GM23338 (cell line): ENCODE results near the gene PTPN6. TPM values are rescaled to one million over a fixed set of nuclear protein-coding genes. Genes with fewer than 3 reads are reported as not detected.

Experiments
- ATAC-seq: fragments of 200-7000 bp; cut with Tn5 transposase; 3 replicates; pipeline ENCODE4 v1.9.1; 2020
- DNase-seq: peaks from one replicate; pipeline ENCODE4 v3.0.0-alpha.2; 2015; ENCODE audit warnings: low spot score
- H2AFZ ChIP-seq: fragments of 200-600 bp; sonication (generic); 2 replicates; pipeline ENCODE4 v1.8.0; 2016; ENCODE audit warnings: antibody characterized with exemption, mild to moderate bottlenecking, moderate library complexity
- H3F3A ChIP-seq: fragments of 200-600 bp; sonication (generic); replicated peaks from 2 replicates; pipeline ENCODE4 v1.8.0; 2017; ENCODE audit warnings: antibody characterized with exemption, mixed run types, low read depth
- H3K27ac ChIP-seq: fragments of 200-600 bp; sonication (generic); 2 replicates; pipeline ENCODE4 v1.6.1; 2016; ENCODE audit warnings: low read depth
- H3K27me3 ChIP-seq: fragments of 200-600 bp; sonication (generic); 2 replicates; pipeline ENCODE4 v1.8.0; 2016; ENCODE audit warnings: mild to moderate bottlenecking, mixed run types, moderate library complexity; ENCODE audit not compliant: insufficient read depth
- H3K36me3 ChIP-seq: fragments of 200-600 bp; sonication (generic); 2 replicates; pipeline ENCODE4 v1.8.0; 2016; ENCODE audit warnings: mild to moderate bottlenecking; ENCODE audit not compliant: insufficient read depth
- H3K4me1 ChIP-seq: fragments of 200-600 bp; sonication (generic); 2 replicates; pipeline ENCODE4 v1.8.0; 2016; ENCODE audit warnings: mild to moderate bottlenecking, moderate library complexity; ENCODE audit not compliant: insufficient read depth
- H3K4me2 ChIP-seq: fragments of 200-600 bp; sonication (generic); 2 replicates; pipeline ENCODE4 v1.7.1; 2017; ENCODE audit warnings: mixed run types
- H3K4me3 ChIP-seq: fragments of 200-600 bp; sonication (generic); 2 replicates; pipeline ENCODE4 v1.6.1; 2016; ENCODE audit warnings: mixed run types
- H3K79me2 ChIP-seq: fragments of 200-600 bp; sonication (generic); replicated peaks from 2 replicates; pipeline ENCODE4 v1.8.0; 2017; ENCODE audit warnings: mild to moderate bottlenecking; ENCODE audit not compliant: insufficient read depth
- H3K9me2 ChIP-seq: fragments of 200-600 bp; sonication (generic); 2 replicates; pipeline ENCODE4 v1.8.0; 2017; ENCODE audit not compliant: insufficient read depth
- H4K20me1 ChIP-seq: fragments of 200-600 bp; sonication (generic); replicated peaks from 2 replicates; pipeline ENCODE4 v1.8.0; 2017; ENCODE audit warnings: mild to moderate bottlenecking; ENCODE audit not compliant: insufficient read depth
- H3K27ac Mint-ChIP-seq: 2 replicates; pipeline ENCODE4 v1.8.0; 2020; ENCODE audit warnings: inconsistent platforms, mild to moderate bottlenecking, moderate library complexity, mixed read lengths
- H3K27me3 Mint-ChIP-seq: 3 replicates; pipeline ENCODE4 v1.8.0; 2022; ENCODE audit warnings: low read depth, mild to moderate bottlenecking, moderate library complexity, mixed read lengths, inconsistent platforms; ENCODE audit not compliant: insufficient read depth, poor library complexity
- H3K36me3 Mint-ChIP-seq: 3 replicates; pipeline ENCODE4 v1.8.0; 2021; ENCODE audit warnings: low read depth, mild to moderate bottlenecking, inconsistent platforms, moderate library complexity, mixed read lengths
- H3K4me1 Mint-ChIP-seq: 3 replicates; pipeline ENCODE4 v1.8.0; 2020; ENCODE audit warnings: mild to moderate bottlenecking, inconsistent platforms, mixed read lengths
- H3K4me3 Mint-ChIP-seq: 3 replicates; pipeline ENCODE4 v1.8.0; 2021; ENCODE audit warnings: moderate library complexity, mild to moderate bottlenecking, inconsistent platforms, mixed read lengths
- H3K9me3 Mint-ChIP-seq: 3 replicates; pipeline ENCODE4 v1.8.0; 2020; ENCODE audit warnings: moderate library complexity, mild to moderate bottlenecking, inconsistent platforms, mixed read lengths
- CREB1 ChIP-seq: fragments of 250-450 bp; sonication (Bioruptor Pico); IDR thresholded peaks from 2 replicates; pipeline ENCODE4 v1.5.0; 2020; ENCODE audit warnings: low read depth, mild to moderate bottlenecking, moderate library complexity
- EZH2 ChIP-seq: fragments of 200-600 bp; sonication (generic); IDR thresholded peaks from one replicate; pipeline ENCODE4 v1.8.0; 2017; ENCODE audit warnings: antibody characterized with exemption, mild to moderate bottlenecking, low read depth; ENCODE audit not compliant: unreplicated experiment
- EZH2phosphoT487 ChIP-seq: fragments of 200-600 bp; sonication (generic); IDR thresholded peaks from one replicate; pipeline ENCODE4 v1.8.1; 2018; ENCODE audit warnings: antibody characterized with exemption; ENCODE audit not compliant: unreplicated experiment
- JUNB ChIP-seq: IDR thresholded peaks from one replicate; pipeline ENCODE4 v1.6.1; 2016; ENCODE audit warnings: antibody characterized with exemption; ENCODE audit not compliant: unreplicated experiment
- NANOG ChIP-seq: IDR thresholded peaks from 2 replicates; pipeline ENCODE4 v1.6.1; 2016; ENCODE audit warnings: antibody characterized with exemption, borderline replicate concordance
- STAT1 ChIP-seq: IDR thresholded peaks from one replicate; pipeline ENCODE4 v1.6.1; 2016; ENCODE audit warnings: antibody characterized with exemption; ENCODE audit not compliant: unreplicated experiment
- polyA plus RNA-seq: library from polyadenylated mRNA; unstranded; fragments of >200 nt; fragmentation: Nextera tagmentation; extraction: Ambion mirVana; gene quantifications from 2 replicates; pipeline ENCODE4 v1.2.1, GENCODE V29; 2016
- total RNA-seq: library from RNA; depleted of rRNA; stranded (reverse); fragments of >200 nt; shearing (Covaris generic); gene quantifications from 2 replicates; pipeline ENCODE4 v1.2.3, GENCODE V29; 2014
- TF ChIP-seq, protein P1 (sequence below): IDR thresholded peaks from one replicate; pipeline ENCODE4 v1.6.1; 2018; ENCODE audit warnings: antibody characterized with exemption; ENCODE audit not compliant: unreplicated experiment
- TF ChIP-seq, protein P2 (sequence below), 2 experiments: fragments of 200-600 bp in 1 of 2; sonication (generic) in 1 of 2; conservative IDR thresholded peaks; 2 replicates each; pipeline versions ENCODE4 v1.5.1 to v1.6.1; 2016 to 2017; ENCODE audit warnings: antibody characterized with exemption in 2 of 2, low read depth in 2 of 2, mild to moderate bottlenecking in 2 of 2, moderate library complexity in 1 of 2
- TF ChIP-seq, protein P3 (sequence below): IDR thresholded peaks from 2 replicates; pipeline ENCODE4 v1.6.1; 2016; ENCODE audit warnings: antibody characterized with exemption

PTPN6 gene
- total and polyA plus RNA-seq, 2 experiments from 2014 or later: 25.3 to 35.4 TPM

DNA sequence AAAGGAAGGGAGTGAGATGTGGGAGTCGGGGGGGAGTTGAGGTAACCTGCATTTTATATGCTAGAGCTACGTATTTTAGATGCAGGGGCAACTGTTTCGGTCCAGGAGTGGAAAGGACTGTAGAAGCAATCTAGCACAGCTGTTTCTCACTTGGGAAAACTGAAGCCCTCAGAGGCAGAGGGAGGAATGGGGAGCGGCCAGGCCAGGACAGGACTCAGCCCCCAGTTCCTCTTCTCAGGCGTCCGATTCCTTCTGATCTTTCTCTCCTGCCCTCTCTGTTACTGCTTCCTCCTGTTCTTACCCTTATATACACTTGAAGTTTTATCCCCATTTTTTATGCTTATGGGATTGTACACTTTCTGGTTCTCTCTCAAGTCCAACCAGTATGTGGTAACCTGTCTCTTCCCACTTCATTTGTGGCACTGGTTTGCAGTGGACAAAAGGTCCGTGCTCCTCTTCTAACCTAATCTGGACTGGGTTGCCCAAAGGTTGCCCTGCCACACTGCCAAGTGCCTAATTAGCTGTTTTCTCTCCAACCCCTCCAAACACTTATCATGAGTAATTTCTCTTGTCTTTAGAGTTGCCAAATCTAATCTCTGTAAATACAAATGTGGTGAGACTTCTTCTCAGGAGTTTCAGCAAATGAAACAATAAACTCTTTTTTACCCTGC lies 50.9 kb downstream of the PTPN6 start (continued):
- TF ChIP-seq, protein P1, sequence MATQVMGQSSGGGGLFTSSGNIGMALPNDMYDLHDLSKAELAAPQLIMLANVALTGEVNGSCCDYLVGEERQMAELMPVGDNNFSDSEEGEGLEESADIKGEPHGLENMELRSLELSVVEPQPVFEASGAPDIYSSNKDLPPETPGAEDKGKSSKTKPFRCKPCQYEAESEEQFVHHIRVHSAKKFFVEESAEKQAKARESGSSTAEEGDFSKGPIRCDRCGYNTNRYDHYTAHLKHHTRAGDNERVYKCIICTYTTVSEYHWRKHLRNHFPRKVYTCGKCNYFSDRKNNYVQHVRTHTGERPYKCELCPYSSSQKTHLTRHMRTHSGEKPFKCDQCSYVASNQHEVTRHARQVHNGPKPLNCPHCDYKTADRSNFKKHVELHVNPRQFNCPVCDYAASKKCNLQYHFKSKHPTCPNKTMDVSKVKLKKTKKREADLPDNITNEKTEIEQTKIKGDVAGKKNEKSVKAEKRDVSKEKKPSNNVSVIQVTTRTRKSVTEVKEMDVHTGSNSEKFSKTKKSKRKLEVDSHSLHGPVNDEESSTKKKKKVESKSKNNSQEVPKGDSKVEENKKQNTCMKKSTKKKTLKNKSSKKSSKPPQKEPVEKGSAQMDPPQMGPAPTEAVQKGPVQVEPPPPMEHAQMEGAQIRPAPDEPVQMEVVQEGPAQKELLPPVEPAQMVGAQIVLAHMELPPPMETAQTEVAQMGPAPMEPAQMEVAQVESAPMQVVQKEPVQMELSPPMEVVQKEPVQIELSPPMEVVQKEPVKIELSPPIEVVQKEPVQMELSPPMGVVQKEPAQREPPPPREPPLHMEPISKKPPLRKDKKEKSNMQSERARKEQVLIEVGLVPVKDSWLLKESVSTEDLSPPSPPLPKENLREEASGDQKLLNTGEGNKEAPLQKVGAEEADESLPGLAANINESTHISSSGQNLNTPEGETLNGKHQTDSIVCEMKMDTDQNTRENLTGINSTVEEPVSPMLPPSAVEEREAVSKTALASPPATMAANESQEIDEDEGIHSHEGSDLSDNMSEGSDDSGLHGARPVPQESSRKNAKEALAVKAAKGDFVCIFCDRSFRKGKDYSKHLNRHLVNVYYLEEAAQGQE: no peak

DNA sequence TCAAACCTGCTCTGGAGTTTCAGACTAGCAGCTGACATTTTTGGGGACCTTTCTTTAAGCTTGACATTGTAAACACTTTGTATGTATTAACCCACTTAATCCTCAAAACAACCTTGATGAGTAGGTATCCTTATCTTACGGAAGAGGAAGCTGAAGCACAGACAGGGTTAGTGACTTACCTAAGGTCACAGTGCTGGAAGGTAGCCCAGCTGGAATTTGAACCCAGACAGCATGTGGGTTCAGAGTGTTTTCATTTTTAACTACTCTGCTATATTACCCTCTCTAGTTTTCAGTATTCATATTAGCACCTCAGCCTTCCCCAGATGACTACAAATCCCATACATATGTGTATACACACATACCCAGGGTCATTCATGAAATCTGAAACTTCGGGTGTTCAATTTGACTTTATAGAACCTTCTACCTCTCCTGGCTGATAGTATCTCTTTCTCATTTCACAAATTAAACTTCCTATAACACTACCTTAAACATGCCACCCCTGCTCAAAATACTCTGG lies 53.2 kb downstream of the PTPN6 start:
- H3K36me3 Mint-ChIP-seq: no peaks in the 10 kb centered on the region
- DNase-seq (no peak), ATAC-seq (no peak)
- H3K4me3 ChIP-seq: no peak overlapping the region
- no peak overlapping the region for H3K27ac Mint-ChIP-seq
- no peaks in the 10 kb centered on the region for H3K4me1 Mint-ChIP-seq
- no peaks in the 10 kb centered on the region; the same call in 1 of the 2 replicates for H3K36me3 ChIP-seq
- no peaks in the 10 kb centered on the region for H3K9me3 Mint-ChIP-seq
- H3K27ac ChIP-seq: no peak overlapping the region
- no peaks in the 10 kb centered on the region for H3F3A ChIP-seq
- no peak overlapping the region for H3K4me3 Mint-ChIP-seq
- H3K79me2 ChIP-seq: peaks cover 17% of the 10 kb centered on the region; the same call in 1 of the 2 replicates
- H3K4me2 ChIP-seq: no peak overlapping the region
- H3K9me2 ChIP-seq: no peaks in the 10 kb centered on the region
- no peak overlapping the region for H2AFZ ChIP-seq
- no peaks in the 10 kb centered on the region for H3K4me1 ChIP-seq
- no peaks in the 10 kb centered on the region for H3K27me3 ChIP-seq
- peaks cover 13% of the 10 kb centered on the region; the same call in 1 of the 2 replicates for H4K20me1 ChIP-seq
- peaks cover 3% of the 10 kb centered on the region for H3K27me3 Mint-ChIP-seq
- TF ChIP-seq EZH2 (no peak), JUNB (no peak), CREB1 (CRISPR knock-in tag) (no peak), NANOG (no peak), EZH2phosphoT487 (no peak), STAT1 (no peak)
- TF ChIP-seq, protein P2, sequence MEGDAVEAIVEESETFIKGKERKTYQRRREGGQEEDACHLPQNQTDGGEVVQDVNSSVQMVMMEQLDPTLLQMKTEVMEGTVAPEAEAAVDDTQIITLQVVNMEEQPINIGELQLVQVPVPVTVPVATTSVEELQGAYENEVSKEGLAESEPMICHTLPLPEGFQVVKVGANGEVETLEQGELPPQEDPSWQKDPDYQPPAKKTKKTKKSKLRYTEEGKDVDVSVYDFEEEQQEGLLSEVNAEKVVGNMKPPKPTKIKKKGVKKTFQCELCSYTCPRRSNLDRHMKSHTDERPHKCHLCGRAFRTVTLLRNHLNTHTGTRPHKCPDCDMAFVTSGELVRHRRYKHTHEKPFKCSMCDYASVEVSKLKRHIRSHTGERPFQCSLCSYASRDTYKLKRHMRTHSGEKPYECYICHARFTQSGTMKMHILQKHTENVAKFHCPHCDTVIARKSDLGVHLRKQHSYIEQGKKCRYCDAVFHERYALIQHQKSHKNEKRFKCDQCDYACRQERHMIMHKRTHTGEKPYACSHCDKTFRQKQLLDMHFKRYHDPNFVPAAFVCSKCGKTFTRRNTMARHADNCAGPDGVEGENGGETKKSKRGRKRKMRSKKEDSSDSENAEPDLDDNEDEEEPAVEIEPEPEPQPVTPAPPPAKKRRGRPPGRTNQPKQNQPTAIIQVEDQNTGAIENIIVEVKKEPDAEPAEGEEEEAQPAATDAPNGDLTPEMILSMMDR (conservative IDR thresholded peaks at IDR 0.05; ENCODE audit: low read depth in 2 of 2): no peak
- TF ChIP-seq, protein P1: no peak
- TF ChIP-seq, protein P3, sequence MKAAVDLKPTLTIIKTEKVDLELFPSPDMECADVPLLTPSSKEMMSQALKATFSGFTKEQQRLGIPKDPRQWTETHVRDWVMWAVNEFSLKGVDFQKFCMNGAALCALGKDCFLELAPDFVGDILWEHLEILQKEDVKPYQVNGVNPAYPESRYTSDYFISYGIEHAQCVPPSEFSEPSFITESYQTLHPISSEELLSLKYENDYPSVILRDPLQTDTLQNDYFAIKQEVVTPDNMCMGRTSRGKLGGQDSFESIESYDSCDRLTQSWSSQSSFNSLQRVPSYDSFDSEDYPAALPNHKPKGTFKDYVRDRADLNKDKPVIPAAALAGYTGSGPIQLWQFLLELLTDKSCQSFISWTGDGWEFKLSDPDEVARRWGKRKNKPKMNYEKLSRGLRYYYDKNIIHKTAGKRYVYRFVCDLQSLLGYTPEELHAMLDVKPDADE: no peak
